T-helper 1 cell treated with Interleukin-12 subunit alpha and Interleukin-12 subunit beta and Interleukin-4 antibody, amounts not matched to agents 30 μg/mL and 1 μg/mL, for 36 hours (primary cell): Measurements from ENCODE around the gene MTHFD1L.
A peak's percentile ranks its signal among the peaks of the same experiment; 100 is the strongest.
"Not testable (repeated sequence)": the region's sequence is repeated elsewhere in the genome, so short reads cannot be mapped to it uniquely, and the experiment has no call there.

Source experiments
- H3K27ac Mint-ChIP-seq: one replicate; pipeline ENCODE4 v1.8.0; 2021; ENCODE audit warnings: mild to moderate bottlenecking, mixed read lengths
- H3K27me3 Mint-ChIP-seq: one replicate; pipeline ENCODE4 v1.8.0; 2021; ENCODE audit warnings: low read depth, mixed read lengths
- H3K36me3 Mint-ChIP-seq: one replicate; pipeline ENCODE4 v1.8.0; 2021; ENCODE audit warnings: low read depth, mixed read lengths
- H3K4me1 Mint-ChIP-seq: one replicate; pipeline ENCODE4 v1.8.0; 2021; ENCODE audit warnings: low read depth, mixed read lengths
- H3K4me3 Mint-ChIP-seq: one replicate; pipeline ENCODE4 v1.8.0; 2021; ENCODE audit warnings: mild to moderate bottlenecking, moderate library complexity, mixed read lengths
- H3K9me3 Mint-ChIP-seq: one replicate; pipeline ENCODE4 v1.8.0; 2021; ENCODE audit warnings: mixed read lengths

Gene MTHFD1L

DNA sequence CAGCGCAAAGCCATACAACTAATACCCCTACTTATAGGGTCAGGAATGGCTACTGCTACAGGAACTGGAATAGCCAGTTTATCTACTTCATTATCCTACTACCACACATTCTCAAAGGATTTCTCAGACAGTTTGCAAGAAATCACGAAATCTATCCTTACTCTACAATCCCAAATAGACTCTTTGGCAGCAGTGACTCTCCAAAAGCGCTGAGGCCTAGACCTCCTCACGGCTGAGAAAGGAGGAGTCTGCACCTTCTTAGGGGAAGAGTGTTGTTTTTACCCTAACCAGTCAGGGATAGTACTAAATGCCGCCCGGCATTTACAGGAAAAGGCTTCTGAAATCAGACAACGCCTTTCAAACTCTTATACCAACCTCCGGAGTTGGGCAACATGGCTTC lies 10.3 kb upstream of the MTHFD1L start:
- not testable (repeated sequence) for H3K4me3 Mint-ChIP-seq

DNA sequence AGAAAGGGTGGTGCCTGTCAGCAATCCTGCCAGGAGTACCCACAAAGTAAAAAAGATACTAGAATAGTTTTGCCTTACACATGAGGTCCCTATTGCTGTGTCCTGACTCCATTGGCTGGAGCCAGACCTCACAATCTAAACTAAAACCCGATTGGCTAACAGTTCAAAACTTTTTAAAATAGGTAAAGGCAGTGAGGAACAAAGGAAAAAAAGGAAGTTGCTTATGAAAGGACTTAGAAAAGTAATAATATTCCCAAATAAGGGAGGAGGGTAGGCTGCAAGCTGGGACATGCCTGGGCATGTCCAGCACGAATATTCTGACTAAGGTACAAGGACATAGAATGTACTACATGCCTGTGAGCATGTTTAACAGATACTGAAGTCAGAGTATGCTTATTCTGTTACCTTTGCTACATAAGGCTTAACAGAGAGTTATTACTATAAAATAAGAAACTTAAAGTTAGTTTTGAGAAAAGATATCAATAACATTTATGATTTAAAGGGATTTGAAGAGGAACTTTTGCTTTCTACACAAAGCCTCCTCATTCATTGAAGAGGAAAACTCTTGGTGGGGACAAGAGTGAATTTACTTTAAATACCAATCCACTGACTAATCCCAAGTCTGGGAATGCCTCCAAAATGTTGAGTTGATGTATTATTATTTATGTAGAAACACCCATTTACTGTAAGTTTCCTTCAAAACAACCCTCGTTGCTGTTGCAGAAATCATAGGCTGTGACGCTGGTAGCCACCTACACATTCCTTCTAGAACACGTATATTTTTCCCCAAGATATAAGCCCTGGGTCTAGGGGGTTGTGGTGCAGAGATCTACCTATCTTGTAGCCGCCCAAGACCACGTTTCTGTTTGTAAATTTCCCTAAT lies 8.2 kb upstream of the MTHFD1L start:
- Mint-ChIP-seq H3K36me3 (no peaks in the 10 kb centered on the region), H3K4me3 (no peak overlapping the region), H3K27ac (no peak overlapping the region), H3K4me1 (peaks cover 5% of the 10 kb centered on the region), H3K27me3 (peaks cover 12% of the 10 kb centered on the region), H3K9me3 (no peaks in the 10 kb centered on the region)

More for the DNA sequence above, 10.3 kb upstream of the MTHFD1L start:
- H3K4me1 Mint-ChIP-seq, H3K36me3 Mint-ChIP-seq, H3K9me3 Mint-ChIP-seq, H3K27ac Mint-ChIP-seq: not testable (repeated sequence)
- H3K27me3 Mint-ChIP-seq = peaks cover 13% of the 10 kb centered on the region

DNA sequence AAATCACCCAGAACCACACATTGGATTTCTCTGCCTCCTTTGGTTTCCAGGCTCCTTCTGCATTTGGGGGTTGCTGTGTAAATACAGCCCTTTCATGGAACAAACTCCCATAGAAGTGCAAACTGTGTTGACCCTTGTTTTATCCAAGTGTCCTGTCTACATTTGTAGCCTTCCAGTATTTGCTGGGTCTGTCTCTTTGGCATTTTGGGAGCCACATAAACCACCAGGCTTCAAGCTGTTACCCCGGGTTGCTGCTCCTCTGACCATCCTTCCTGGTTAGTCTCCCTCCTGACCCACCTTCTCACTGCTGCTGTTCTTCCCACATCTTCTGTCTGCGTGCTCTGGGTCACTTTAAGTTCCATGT lies 7.6 kb upstream of the MTHFD1L start:
- Mint-ChIP-seq H3K9me3 (no peaks in the 10 kb centered on the region), H3K4me3 (no peak overlapping the region), H3K36me3 (no peaks in the 10 kb centered on the region), H3K27ac (no peak overlapping the region), H3K4me1 (peaks cover 11% of the 10 kb centered on the region), H3K27me3 (peaks cover 18% of the 10 kb centered on the region)

GRCh38 chr6:150861448-150862168 lies 3.9 kb upstream of the MTHFD1L start:
- H3K4me3 Mint-ChIP-seq, H3K27ac Mint-ChIP-seq, H3K36me3 Mint-ChIP-seq, H3K9me3 Mint-ChIP-seq: not testable (repeated sequence)
- peaks cover 18% of the 10 kb centered on the region for H3K27me3 Mint-ChIP-seq
- peaks cover 16% of the 10 kb centered on the region for H3K4me1 Mint-ChIP-seq

- Mint-ChIP-seq H3K9me3 (no peaks in the 10 kb centered on the region), H3K27me3 (peaks cover 18% of the 10 kb centered on the region), H3K4me3 (no peak overlapping the region), H3K36me3 (no peaks in the 10 kb centered on the region), H3K4me1 (peaks cover 21% of the 10 kb centered on the region), H3K27ac (no peak overlapping the region)
These were observed 2.1 kb upstream of the MTHFD1L start for GRCh38 chr6:150863213-150863928.

DNA sequence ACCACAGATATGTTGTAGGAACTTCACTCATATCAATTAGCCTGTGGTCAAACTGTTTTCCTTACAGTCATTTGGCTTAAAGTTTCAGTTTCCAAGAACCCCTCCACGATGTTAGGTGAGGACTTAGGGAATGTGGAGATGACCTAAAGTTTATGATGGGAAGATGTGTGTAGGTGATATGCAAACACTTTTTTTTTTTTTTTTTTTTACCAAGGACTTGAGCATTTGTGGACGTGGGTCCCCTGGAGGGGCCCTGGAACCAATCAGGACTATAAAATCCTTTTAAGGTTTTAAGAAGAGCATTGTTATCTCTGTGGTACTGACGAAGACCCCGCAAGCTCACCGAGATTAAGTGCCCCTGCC lies 478 bp upstream of the MTHFD1L start:
- Mint-ChIP-seq H3K9me3 (no peaks in the 10 kb centered on the region), H3K27me3 (peaks cover 18% of the 10 kb centered on the region), H3K27ac (peak overlapping the region; percentile 73), H3K4me1 (peaks cover 24% of the 10 kb centered on the region), H3K4me3 (peak overlapping the region; percentile 70), H3K36me3 (no peaks in the 10 kb centered on the region)

DNA sequence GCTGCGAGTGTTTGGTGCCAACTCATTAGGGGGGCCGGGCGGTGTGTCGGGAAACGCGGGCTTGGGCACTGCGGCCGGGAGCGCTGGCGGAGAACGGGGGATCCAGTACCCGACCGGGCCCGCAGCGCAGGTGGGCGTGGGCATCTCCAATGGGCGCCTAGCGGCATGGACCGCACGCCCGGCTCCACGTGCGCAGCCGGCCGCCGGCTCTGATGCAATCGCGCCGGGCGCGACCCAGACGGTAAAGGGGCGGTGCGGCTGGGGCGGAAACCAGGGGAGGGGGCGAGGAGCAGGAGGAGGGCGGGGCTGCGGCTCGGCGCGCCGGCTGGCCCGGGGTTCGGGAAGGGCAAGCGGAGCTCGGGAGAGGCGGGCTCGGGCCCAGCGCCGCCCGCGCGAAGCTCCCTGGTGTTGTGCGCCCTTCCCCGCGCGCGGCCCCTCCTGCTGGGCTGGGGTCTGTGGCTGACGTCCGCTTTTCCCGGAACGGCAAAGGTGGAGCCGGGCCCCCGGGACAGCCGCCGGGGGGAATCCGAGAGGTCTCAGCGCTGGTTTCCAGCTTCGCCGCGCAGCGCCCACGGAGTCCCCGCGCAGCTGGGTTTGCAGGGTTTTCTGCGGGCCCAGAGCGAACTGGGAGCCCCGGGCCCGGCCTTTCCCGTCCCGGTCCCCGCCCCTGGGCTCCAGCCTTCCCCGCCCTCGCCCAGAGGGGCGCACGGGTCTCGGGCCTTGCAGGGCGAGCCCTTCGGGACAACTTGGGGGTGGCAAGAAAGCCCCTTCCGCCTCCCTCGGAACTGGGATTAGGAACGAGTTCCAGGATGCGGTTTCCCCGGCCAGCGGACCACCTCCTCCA lies 867 bp downstream of the MTHFD1L start:
- Mint-ChIP-seq H3K4me1 (peaks cover 26% of the 10 kb centered on the region), H3K36me3 (no peaks in the 10 kb centered on the region), H3K27ac (peak overlapping the region; percentile 94), H3K27me3 (peaks cover 15% of the 10 kb centered on the region), H3K9me3 (no peaks in the 10 kb centered on the region), H3K4me3 (peak overlapping the region; percentile 98)

GRCh38 chr6:150866991-150867501 lies 1.5 kb downstream of the MTHFD1L start:
- peaks cover 24% of the 10 kb centered on the region for H3K4me1 Mint-ChIP-seq
- H3K36me3 Mint-ChIP-seq = peaks cover under 1% of the 10 kb centered on the region
- H3K27ac Mint-ChIP-seq = peak overlapping the region; percentile 94
- no peaks in the 10 kb centered on the region for H3K9me3 Mint-ChIP-seq
- H3K4me3 Mint-ChIP-seq = peak overlapping the region; percentile 98
- H3K27me3 Mint-ChIP-seq = peaks cover 15% of the 10 kb centered on the region

DNA sequence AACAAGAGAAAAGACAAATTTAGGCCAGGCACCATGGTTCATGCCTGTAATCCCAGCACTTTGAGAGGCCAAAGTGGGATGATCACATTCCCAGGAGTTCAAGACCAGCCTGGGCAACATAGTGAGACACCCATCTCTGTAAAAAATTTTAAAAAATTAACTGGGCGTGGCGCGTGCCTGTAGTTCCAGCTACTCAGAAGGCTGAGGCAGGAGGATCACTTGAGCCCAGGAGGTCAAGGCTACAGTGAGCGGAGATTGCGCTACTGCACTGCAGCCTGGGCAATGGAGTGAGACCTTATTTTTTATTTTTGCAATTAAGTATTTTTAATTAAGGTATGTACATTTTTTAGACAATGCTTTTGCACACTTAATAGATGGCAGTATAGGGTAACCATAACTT lies 3.3 kb downstream of the MTHFD1L start:
- H3K4me1 Mint-ChIP-seq = peaks cover 18% of the 10 kb centered on the region
- H3K9me3 Mint-ChIP-seq = no peaks in the 10 kb centered on the region
- H3K36me3 Mint-ChIP-seq = peaks cover 4% of the 10 kb centered on the region
- H3K27me3 Mint-ChIP-seq = peaks cover 4% of the 10 kb centered on the region
- no peak overlapping the region for H3K27ac Mint-ChIP-seq
- H3K4me3 Mint-ChIP-seq = no peak overlapping the region

- Mint-ChIP-seq H3K36me3 (peaks cover 4% of the 10 kb centered on the region), H3K4me3 (no peak overlapping the region), H3K27ac (no peak overlapping the region), H3K27me3 (no peaks in the 10 kb centered on the region), H3K4me1 (peaks cover 8% of the 10 kb centered on the region), H3K9me3 (no peaks in the 10 kb centered on the region)
These were observed 8.7 kb downstream of the MTHFD1L start for GRCh38 chr6:150874179-150874578.

DNA sequence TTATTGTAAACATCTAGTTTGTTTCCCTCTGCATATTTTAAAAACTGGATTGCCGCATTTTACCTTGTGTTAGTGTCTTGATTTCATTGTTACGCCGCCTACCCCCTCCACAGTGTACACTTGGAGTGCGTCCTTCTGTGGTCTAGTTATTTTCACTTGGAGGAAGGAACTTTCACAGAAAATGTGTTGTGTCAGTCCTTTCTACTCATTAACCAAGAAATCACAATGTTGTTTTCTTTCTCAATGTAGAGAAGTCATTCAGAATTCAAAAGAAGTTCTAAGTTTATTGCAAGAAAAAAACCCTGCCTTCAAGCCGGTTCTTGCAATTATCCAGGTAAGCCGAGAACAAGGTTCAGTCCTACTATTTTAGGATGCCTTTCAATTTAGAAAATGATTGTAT lies 10.3 kb downstream of the MTHFD1L start:
- no peak overlapping the region for H3K27ac Mint-ChIP-seq

GRCh38 chr6:150876598-150876997 lies 11.1 kb downstream of the MTHFD1L start:
- no peaks in the 10 kb centered on the region for H3K9me3 Mint-ChIP-seq
- peaks cover 10% of the 10 kb centered on the region for H3K36me3 Mint-ChIP-seq
- H3K27ac Mint-ChIP-seq = no peak overlapping the region
- no peaks in the 10 kb centered on the region for H3K27me3 Mint-ChIP-seq
- H3K4me1 Mint-ChIP-seq = peaks cover 8% of the 10 kb centered on the region
- no peak overlapping the region for H3K4me3 Mint-ChIP-seq

More for the DNA sequence above, 10.3 kb downstream of the MTHFD1L start:
- H3K27me3 Mint-ChIP-seq = no peaks in the 10 kb centered on the region
- H3K36me3 Mint-ChIP-seq = peaks cover 10% of the 10 kb centered on the region
- H3K9me3 Mint-ChIP-seq = no peaks in the 10 kb centered on the region
- H3K4me3 Mint-ChIP-seq = no peak overlapping the region
- peaks cover 6% of the 10 kb centered on the region for H3K4me1 Mint-ChIP-seq

GRCh38 chr6:150877928-150878327 lies 12.4 kb downstream of the MTHFD1L start:
- peaks cover 6% of the 10 kb centered on the region for H3K36me3 Mint-ChIP-seq
- no peak overlapping the region for H3K4me3 Mint-ChIP-seq
- H3K4me1 Mint-ChIP-seq = peaks cover 11% of the 10 kb centered on the region
- H3K27me3 Mint-ChIP-seq = no peaks in the 10 kb centered on the region
- H3K9me3 Mint-ChIP-seq = no peaks in the 10 kb centered on the region
- H3K27ac Mint-ChIP-seq = no peak overlapping the region
